Kidney (tissue), 14 donors: Measurements from ENCODE around the gene UNC13B. TPM values are rescaled to one million over a fixed set of nuclear protein-coding genes. Genes with fewer than 3 reads are reported as not detected.

Source experiments
- DNase-seq, 5 donors: peaks; one replicate each; pipeline ENCODE4 v3.0.0-alpha.2; 2013 to 2020
- FAIRE-seq: peaks from 2 replicates; lab custom pipeline; 2012; peaks lifted over from hg19 to GRCh38; lab: Jason Lieb, UNC
- H3K27ac ChIP-seq, 2 donors: one replicate each; pipeline ENCODE4 v1.7.0; 2013; ENCODE audit warnings: low read depth in 2 of 2, low read length in 2 of 2, inconsistent platforms in 1 of 2
- H3K27me3 ChIP-seq: one replicate; pipeline ENCODE4 v1.7.1; 2013; ENCODE audit warnings: low read length, inconsistent platforms; ENCODE audit not compliant: control insufficient read depth, insufficient read depth
- H3K36me3 ChIP-seq, 3 donors: one replicate each; pipeline versions ENCODE4 v1.7.0 to v1.7.1; 2013; ENCODE audit warnings: low read length in 3 of 3, control low read depth in 1 of 3, inconsistent platforms in 1 of 3; ENCODE audit not compliant: insufficient read depth in 3 of 3, control insufficient read depth in 2 of 3
- H3K4me1 ChIP-seq, 3 donors: one replicate each; pipeline versions ENCODE4 v1.7.0 to v1.7.1; 2013; ENCODE audit warnings: low read length in 3 of 3, inconsistent platforms in 1 of 3, low read depth in 1 of 3; ENCODE audit not compliant: control insufficient read depth in 2 of 3, insufficient read depth in 2 of 3
- H3K4me3 ChIP-seq, 3 donors: one replicate each; pipeline versions ENCODE4 v1.7.0 to v1.8.1; 2013; ENCODE audit warnings: low read length in 3 of 3, control low read depth in 1 of 3, inconsistent platforms in 1 of 3
- H3K9ac ChIP-seq, 3 donors: one replicate each; pipeline versions ENCODE4 v1.7.0 to v1.7.1; 2013; ENCODE audit warnings: low read length in 3 of 3, control low read depth in 1 of 3, inconsistent platforms in 1 of 3
- H3K9me3 ChIP-seq, 3 donors: one replicate each; pipeline versions ENCODE4 v1.7.0 to v1.7.1; 2013; ENCODE audit warnings: low read length in 3 of 3, control low read depth in 1 of 3, inconsistent platforms in 1 of 3; ENCODE audit not compliant: control insufficient read depth in 2 of 3, insufficient read depth in 1 of 3
- intact Hi-C: fragments of 100-400 bp; cut with DNase I; formaldehyde crosslinking; loops from one replicate; pipeline ENCODE4 v1.11.1; 2022
- polyA plus RNA-seq: library from polyadenylated mRNA; stranded (reverse); fragments of 350-450 nt; fragmentation: Illumina TruSeq; extraction: RNeasy Lipid Tissue Mini Kit (QIAGEN cat#74804); gene quantifications from one replicate; pipeline ENCODE4 v1.2.3, GENCODE V29; 2014; ENCODE audit warnings: low read depth, low replicate concordance; ENCODE audit not compliant: insufficient read depth
- total RNA-seq: library from RNA; stranded (reverse); fragmentation: NEBNext Ultra II Directional; extraction: Animal tissue kit (Norgen Biotek cat#: 25700); gene quantifications from one replicate; pipeline ENCODE4 v1.2.1, GENCODE V29; 2021
- TF ChIP-seq, protein P1 (sequence below): IDR thresholded peaks from 3 replicates; pipeline ENCODE4 v1.5.1; 2012; ENCODE audit warnings: mild to moderate bottlenecking, moderate library complexity, borderline replicate concordance; ENCODE audit not compliant: insufficient read depth; ENCODE audit errors: extremely low read depth
- donor health status: control.
- donor health status: control.
- donor health status: control.
- donor health status: control.
- donor health status: control.
- donor health status: DM: yes; HTN: yes; CAD: no.
- donor health status: Normal renal cell carcinoma (clear cell type).

The UNC13B gene
- total and polyA plus RNA-seq, 2 donors from 2014 or later = 20.8 to 43.6 TPM

DNA sequence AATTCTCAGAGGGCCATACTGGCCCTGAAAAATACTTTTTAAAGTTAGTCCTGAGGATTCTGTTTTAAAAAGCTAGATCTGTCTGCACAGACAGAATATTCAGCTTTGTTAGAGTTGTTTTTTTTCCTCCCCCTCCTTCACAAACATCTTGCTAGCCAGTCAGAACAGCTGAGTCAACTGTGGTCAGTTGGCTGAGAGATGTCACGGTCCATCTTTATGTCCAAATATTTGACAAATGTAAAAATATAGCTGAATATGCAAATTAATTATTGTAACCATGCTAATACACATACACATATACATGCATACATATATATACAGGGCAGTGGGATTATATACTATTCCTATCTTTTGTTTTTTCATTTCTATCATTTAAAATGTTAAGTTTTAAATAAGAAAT is 33.9 kb downstream of the UNC13B start:
- H3K9me3 ChIP-seq = peaks cover 0 to 14% (median 5%) of the 10 kb centered on the region in 3 donors
- TF ChIP-seq, protein P1, sequence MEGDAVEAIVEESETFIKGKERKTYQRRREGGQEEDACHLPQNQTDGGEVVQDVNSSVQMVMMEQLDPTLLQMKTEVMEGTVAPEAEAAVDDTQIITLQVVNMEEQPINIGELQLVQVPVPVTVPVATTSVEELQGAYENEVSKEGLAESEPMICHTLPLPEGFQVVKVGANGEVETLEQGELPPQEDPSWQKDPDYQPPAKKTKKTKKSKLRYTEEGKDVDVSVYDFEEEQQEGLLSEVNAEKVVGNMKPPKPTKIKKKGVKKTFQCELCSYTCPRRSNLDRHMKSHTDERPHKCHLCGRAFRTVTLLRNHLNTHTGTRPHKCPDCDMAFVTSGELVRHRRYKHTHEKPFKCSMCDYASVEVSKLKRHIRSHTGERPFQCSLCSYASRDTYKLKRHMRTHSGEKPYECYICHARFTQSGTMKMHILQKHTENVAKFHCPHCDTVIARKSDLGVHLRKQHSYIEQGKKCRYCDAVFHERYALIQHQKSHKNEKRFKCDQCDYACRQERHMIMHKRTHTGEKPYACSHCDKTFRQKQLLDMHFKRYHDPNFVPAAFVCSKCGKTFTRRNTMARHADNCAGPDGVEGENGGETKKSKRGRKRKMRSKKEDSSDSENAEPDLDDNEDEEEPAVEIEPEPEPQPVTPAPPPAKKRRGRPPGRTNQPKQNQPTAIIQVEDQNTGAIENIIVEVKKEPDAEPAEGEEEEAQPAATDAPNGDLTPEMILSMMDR = no peak
- no peak overlapping the region for H3K4me3 ChIP-seq
- no peaks in the 10 kb centered on the region for H3K36me3 ChIP-seq
- no peaks in the 10 kb centered on the region for H3K27me3 ChIP-seq
- no peak overlapping the region for H3K27ac ChIP-seq
- no peaks in the 10 kb centered on the region for H3K4me1 ChIP-seq
- intact Hi-C loops = no loop called here
- FAIRE-seq (peak; percentile 98), DNase-seq (no peak)
- no peak overlapping the region for H3K9ac ChIP-seq

DNA sequence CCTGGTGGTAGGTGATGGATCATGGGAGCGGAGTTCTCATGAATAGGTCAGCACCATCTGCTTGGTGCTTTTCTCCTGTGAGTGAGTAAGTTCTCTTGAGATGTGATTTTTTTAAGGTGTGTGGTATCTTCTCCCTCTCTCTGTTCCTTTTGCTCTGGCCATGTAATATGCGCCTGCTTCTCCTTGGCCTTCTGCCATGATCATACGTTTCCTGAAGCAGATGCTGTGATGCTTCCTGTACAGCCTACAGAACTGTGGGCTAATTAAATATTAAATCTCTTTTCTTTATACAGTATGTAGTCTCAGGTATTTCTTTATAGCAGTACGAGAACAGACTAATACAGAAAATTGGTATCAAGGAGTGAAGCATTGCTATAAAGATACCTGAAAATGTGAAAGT is 36.4 kb downstream of the UNC13B start:
- TF ChIP-seq, protein P1 = no peak
- no peak for FAIRE-seq
- intact Hi-C loops = no loop called here
- no peaks in the 10 kb centered on the region for H3K36me3 ChIP-seq
- H3K27ac ChIP-seq = no peak overlapping the region
- H3K9me3 ChIP-seq = peaks cover 0 to 2% (median 0%) of the 10 kb centered on the region in 3 donors
- no peak for DNase-seq
- H3K9ac ChIP-seq = no peak overlapping the region
- H3K4me3 ChIP-seq = no peak overlapping the region
- no peaks in the 10 kb centered on the region for H3K27me3 ChIP-seq
- H3K4me1 ChIP-seq = no peaks in the 10 kb centered on the region

DNA sequence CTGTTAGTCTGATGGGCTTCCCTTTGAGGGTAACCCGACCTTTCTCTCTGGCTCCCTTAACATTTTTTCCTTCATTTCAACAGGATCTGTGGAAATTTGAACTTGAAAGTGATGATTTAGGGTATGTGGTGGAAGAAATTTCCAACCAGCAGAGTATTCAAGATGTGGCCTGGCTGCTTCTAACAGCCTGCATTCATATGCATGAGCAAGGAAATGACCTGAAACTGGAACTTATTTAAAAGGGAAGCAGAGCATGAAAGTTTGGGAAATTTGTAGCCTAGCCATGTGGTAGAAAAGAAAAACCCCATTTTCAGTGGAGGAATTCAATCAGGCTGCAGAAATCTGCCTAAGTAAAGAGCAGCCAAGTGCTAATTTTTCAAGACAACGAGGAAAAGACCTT is 41.7 kb downstream of the UNC13B start:
- FAIRE-seq = no peak
- H3K27ac ChIP-seq = no peak overlapping the region
- H3K9me3 ChIP-seq = peaks cover 0 to 15% (median 3%) of the 10 kb centered on the region in 3 donors
- no peaks in the 10 kb centered on the region for H3K27me3 ChIP-seq
- intact Hi-C loops = no loop called here
- H3K4me3 ChIP-seq = no peak overlapping the region
- no peak overlapping the region for H3K9ac ChIP-seq
- DNase-seq = no peak
- no peaks in the 10 kb centered on the region for H3K36me3 ChIP-seq
- TF ChIP-seq, protein P1 = no peak
- H3K4me1 ChIP-seq = no peaks in the 10 kb centered on the region

DNA sequence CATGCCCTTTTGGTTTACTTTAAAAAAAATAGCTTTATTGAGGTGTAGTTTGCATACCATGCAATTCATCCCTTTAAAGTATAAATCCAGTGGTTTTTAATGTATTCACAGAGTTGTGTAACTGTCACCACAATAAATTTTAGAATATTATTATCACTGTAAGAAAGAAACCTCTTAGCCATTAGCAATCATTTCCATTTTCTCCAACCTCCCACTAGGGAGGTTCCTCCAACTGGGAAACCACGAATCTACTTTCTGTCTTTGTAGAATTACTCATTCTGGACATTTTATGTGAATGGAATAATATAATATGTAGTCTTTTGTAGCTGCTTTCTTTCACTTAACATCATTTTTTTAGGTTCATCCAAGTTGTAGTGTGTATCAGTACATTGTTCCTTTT is 43.5 kb downstream of the UNC13B start:
- H3K4me3 ChIP-seq = no peak overlapping the region
- H3K27ac ChIP-seq = no peak overlapping the region
- no peaks in the 10 kb centered on the region for H3K36me3 ChIP-seq
- H3K9ac ChIP-seq = no peak overlapping the region
- DNase-seq = no peak
- H3K9me3 ChIP-seq = peaks cover 0 to 15% (median 3%) of the 10 kb centered on the region in 3 donors
- no peak for FAIRE-seq
- H3K4me1 ChIP-seq = no peaks in the 10 kb centered on the region
- TF ChIP-seq, protein P1 = no peak
- no peaks in the 10 kb centered on the region for H3K27me3 ChIP-seq
- intact Hi-C loops = no loop called here
